Activated gamma-delta T cell treated with anti-CD3 and anti-CD28 coated beads, Interleukin-2, amount 50 U/mL, for 16 hours (primary cell): ENCODE results near the gene ZNF816.
"Not testable (repeated sequence)": the region's sequence is repeated elsewhere in the genome, so short reads cannot be mapped to it uniquely, and the experiment has no call there.

Source experiments
- DNase-seq: peaks from one replicate; pipeline ENCODE4 v3.0.0-alpha.2; 2020; ENCODE audit warnings: low read depth

The ZNF816 gene

DNA sequence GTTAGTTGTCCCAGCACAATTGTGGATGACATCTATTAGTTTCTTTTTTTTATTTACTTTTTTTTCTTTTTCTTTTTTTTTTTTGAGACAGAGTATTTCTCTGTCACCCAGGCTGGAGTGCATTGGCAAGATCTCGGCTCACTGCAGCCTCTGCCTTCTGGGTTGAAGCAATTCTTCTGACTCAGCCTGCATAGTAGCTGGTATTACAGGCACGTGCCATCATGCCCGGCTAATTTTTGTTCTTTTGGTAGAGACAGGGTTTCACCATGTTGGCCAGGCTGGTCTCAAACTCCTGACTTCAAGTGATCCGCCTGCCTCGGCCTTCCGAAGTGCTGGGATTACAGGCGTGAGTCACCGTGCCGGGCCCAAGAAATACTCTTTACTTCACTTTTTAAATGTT lies 38.0 kb downstream of the ZNF816 start:
- DNase-seq: not testable (repeated sequence)

DNA sequence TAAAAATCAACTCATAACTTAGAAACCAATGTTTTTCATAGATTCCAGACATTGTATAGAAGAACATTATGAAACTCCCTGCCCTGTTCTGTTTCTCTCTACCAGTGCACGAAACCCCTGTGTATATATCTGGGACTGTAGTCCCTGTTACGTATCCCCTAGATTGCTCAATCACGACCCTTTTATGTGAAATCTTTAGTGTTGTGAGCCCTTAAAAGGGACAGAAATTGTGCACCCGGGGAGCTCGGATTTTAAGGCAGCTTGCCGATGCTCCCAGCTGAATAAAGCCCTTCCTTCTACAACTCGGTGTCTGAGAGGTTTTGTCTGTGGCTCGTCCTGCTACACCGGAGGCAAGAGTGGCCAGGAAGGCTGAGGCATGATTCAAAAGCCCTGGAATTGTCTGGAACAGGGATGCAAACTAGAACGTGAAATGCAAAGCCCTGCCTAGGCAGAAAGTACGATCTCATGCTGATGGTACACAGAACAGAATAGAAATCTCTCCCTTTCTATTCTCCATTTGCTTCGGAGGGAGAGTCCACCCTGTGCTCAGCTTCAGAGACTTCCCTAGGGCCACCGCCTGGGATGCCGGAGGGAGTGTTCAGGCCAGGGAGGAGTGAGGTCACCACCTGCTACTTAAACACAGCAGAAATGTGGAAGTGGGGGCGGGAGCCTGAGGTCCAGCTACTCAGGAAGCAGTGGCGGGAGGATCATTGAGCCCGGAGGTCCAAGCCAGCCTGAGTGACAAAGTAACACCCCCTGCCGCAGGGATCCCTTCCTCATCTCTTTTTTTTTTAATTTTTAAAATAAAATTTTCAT lies 38.7 kb downstream of the ZNF816 start:
- no peak for DNase-seq

DNA sequence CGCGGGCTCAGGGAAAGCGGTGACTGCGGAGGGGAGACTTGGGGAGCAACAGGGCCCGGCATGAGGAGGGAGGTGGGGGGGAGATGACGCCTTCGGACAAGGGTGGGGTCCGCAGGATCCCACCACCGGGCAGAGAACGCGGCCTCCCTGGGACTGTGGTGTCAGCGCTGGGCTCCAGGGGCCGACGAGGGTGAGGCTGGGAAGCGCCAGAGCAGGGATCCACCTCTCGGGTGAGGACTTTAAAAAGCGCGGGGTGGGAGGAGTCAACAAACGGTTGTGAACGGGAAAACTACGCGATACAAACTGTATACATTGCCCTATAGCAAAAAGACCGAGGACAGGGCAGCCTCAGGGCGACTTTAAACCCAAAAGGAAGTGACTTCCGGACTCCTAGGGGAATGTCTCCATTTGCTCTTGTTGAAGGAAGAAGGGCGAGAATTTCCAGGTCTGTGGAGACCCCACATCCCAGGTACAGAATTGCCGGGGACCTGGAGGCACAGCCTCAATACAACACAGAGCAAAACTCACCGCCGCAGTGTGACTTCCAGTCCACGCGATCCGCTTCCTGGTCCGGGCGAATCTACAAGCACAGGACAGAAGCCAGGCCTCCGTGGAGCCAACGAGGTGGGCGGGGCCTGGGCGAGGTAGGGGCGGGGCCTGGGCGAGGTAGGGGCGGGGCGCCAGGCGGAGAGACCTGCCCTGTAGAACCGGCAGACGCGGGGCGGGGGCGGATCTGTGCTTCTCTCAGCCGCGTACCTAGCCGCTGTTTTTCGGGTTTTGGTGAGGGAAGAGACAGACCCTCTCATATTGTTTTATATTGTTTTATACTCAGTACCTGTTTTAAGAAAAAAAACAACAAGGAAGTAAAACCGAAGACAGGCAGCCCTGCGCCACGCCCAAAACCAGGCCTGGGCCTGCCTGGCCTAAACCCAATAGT lies 39.6 kb downstream of the ZNF816 start, which contains the start of gene ZNF888:
ZNF888 (minus strand) TSS at position 588 of the 937 bp plus-strand sequence. CDS start 5,555 bp downstream, outside the sequence.
- DNase-seq: peak; percentile 78

DNA sequence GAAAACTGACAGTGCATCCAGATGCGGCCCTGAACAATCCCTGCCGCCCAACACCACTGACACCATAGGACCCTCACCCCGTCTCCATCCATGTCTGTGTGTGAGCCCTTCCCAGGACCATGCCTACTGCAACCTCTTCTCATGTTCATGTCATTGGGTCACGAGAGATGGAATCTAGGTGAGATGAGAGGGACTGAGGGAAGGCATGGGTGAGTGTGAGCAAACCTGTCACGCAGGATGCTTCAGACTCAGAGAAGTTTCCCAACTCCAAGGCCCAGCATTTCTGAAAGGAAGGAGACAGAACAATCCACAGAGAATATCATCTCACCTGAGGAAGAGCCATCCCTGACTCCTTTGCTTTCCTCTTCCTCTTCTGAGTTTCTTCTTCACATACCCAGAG lies 45.1 kb downstream of the ZNF816 start:
- no peak for DNase-seq

DNA sequence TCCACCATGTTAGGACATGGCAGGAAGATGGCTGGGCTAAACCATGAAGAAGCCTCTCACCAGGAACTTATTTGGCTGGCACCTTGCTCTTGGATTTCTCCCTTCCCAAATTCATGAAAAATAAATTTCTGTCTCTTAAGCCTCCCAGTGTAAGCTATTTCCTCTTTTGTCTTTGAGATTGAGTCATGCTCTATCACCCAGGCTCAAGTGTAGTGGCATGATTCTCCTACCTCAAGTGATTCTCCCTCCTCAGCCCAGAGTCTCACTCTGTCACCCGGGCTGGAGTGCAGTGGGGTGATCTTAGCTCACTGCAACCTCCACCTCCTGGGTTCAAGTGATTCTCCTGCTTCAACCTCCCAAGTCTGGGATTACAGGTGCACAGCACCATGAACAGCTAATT lies 52.0 kb downstream of the ZNF816 start:
- DNase-seq: no peak

DNA sequence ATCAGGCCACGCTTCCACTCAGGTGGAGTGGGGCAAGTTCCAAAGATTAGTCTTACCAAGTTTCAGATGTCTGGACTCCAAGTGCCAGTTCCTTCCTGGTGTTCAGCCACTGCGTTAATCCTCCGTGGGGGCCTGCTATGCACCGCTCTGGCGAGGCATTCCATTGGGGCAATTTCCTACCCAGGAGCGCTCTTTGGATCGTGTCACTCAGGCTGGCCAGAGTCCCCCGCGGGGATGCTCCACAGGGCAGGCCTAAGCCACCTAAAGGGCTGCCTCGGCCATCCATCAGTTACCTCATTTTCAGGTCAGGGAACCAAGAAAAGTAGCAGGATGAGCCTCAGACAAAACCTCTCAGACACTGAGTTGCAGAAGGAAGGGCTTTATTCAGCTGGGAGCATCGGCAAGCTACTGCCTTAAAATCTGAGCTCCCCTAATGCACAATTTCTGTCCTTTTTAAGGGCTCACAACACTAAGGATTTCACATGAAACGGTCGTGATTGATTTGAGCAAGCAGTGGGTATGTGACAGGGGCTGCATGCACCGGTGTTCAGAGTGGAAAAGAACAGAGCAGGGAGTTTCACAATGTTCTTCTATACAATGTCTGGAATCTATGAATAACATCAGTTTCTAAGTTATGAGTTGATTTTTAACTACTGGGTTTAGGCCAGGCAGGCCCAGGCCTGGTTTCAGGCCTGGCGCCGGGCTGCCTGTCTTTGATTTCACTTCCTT lies 58.5 kb downstream of the ZNF816 start:
- DNase-seq: not testable (repeated sequence)

DNA sequence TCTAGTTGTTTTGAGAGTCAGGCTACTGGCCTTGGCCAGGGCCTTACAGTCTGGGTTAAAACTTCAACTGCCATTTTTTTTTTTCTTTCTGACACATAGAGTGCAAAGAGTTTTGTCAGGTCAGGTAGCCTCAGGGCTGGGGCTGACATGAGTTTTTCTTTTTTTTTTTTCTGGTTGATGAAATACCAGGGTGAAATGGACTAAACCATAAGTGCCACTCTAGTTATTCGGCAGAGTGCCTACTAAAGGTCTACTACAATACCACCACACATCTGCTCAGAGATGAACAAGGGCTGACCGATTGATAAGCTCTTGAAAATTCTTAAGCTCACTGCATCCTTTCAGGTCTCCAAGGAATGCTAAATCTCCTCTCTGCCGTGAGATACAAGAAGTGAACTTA lies 60.8 kb downstream of the ZNF816 start:
- no peak for DNase-seq
